HPDE6-E6E7 (cell line): Measurements from ENCODE around the gene MPND.

Source experiments
- DNase-seq: peaks from one replicate; pipeline ENCODE4 v3.0.0; 2011; ENCODE audit warnings: missing footprints; ENCODE audit errors: extremely low spot score

MPND gene

GRCh38 chr19:4343370-4344307 is at the start of gene MPND:
MPND (plus strand) TSS chr19:4343562; CDS start chr19:4343594, 32 bp downstream.
- DNase-seq = peak; percentile 73

DNA sequence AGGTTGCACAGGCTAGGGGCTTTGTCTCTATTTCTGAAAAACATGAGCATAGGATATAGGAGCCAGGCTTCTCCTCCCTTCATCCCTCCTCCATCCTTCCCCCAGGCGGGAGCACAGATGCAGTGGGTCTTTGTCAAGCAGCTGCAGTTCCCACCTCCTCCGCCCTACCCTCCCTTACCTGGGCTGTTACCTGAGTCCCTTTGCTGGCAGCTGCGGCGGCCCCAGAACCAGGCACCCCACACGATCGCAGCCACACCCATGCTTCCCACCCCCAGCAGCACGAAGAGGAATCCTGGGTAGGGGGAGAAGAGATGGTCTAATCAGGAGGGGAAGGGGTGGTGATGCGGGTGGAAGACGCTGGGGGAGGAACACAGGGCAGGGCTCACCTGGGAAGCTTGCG is 49.0 kb upstream of the MPND start:
- DNase-seq = no peak

GRCh38 chr19:4295972-4296771 is 47.2 kb upstream of the MPND start:
- no peak for DNase-seq

DNA sequence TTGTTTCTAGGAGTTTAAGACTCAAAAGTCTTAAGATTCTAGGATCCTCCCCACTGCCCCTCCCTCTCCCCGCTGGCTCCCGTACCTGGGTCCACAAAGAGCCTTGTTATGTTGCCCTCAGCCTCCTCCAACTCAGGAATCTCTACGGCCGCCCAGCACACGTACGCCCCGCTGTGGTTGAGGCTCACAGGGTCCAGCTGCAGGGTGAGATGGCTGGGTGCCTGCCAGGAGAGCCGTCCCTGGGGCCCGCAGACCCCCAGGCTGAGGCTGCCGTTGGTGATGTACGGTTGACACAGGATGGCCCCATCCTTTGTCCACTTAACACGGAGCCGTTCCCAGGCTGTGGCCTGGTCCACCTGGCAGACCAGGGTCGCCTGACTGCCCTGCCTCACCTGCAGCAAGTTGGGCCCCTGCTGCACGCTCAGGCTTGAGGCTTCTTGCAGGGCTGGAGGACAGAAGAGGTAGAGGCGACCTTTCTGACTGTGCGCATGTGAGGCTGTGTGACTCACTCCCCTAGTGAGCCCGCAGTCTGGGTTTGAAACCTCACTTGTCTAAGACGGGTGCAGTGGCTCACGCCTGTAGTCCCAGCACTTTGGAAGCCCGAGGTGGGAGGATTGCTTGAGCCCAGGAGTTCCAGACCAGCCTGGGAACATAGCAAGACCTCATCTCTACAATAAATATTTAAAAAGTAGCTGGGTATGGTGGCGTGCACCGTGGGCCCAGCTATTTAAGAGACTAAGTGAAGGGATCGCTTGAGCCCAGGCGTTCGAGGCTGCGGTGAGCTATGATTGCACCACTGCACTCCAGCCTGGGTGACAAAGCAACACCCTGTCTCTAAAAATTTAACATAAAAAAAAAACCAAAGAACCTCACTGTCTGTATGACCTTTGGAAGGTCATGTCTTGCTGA is 45.2 kb upstream of the MPND start:
- DNase-seq = no peak

GRCh38 chr19:4298810-4299550 is 44.4 kb upstream of the MPND start:
- no peak for DNase-seq

DNA sequence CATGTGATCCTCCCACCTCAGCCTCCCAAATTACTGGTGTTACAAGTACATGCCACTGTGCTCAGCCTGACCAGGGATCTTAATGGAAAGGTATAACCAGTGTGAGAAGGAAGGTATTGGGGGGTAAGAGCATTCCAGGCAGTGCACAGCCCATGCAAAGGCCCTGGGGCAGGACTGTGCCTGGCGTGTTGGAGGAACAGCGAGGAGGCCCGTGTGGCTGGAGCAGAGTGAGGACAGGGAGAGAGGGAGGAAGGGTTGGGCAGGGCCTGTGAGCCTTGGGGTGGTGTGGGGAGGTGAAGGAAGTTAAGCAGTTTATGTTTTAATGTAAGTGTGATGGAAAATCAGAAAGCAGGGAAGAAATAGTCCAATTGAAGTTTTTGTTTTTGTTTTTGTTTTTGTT is 42.8 kb upstream of the MPND start:
- no peak for DNase-seq

DNA sequence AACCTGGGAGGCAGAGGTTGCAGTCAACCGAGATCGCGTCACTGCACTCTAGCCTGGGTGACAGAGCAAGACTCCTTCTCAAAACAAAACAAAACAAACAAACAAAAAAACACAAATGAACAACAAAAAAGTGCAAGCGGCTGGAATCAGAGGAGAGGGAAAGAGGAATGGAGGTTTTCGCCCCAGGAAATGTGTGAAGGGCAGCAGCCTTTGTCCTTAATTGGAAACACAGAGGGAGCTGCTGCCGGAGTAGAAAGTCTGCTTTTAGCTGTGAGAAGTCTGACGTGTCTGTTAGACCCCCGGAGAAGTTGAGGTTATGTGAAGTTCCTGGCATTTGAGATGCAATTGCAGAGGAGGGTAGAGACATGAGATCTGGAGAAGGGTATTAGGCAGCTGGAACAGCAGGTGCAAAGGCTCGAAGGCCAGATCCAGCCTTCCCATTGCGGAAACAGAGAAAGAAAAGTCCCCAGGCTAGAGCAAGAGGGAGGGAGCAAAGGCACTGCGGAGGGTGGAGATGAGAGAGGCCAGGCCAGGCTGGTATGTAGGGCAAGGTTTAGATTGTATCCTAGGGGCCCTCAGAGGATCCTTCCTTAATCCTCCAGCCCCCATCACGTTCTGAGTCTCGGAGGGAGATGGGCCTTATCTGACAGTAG is 41.6 kb upstream of the MPND start:
- DNase-seq = no peak

DNA sequence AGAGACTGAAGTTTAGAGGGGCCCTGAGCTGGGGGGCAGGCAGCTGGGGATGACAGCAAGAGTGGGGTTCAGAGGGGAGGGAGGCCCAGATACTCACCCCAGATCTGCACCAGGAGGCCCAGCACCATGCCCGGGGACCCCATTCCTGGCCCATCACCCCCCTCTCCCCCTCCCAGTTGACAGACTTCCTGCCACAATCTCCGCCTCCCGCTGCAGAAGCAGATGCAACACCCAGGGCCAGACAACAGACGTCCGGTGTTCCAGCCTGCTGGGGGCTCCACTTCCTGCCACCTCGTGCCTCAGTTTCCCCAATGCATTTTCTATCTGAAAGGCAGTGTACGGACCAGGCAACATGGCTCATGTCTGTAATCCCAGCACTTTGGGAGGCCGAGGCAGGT is 41.1 kb upstream of the MPND start, which contains the start of gene TMIGD2:
Gene TMIGD2, minus strand, starts transcription at position 147 of the 398 bp plus-strand sequence. Its CDS starts 4 bp downstream, at position 143.
- no peak for DNase-seq

DNA sequence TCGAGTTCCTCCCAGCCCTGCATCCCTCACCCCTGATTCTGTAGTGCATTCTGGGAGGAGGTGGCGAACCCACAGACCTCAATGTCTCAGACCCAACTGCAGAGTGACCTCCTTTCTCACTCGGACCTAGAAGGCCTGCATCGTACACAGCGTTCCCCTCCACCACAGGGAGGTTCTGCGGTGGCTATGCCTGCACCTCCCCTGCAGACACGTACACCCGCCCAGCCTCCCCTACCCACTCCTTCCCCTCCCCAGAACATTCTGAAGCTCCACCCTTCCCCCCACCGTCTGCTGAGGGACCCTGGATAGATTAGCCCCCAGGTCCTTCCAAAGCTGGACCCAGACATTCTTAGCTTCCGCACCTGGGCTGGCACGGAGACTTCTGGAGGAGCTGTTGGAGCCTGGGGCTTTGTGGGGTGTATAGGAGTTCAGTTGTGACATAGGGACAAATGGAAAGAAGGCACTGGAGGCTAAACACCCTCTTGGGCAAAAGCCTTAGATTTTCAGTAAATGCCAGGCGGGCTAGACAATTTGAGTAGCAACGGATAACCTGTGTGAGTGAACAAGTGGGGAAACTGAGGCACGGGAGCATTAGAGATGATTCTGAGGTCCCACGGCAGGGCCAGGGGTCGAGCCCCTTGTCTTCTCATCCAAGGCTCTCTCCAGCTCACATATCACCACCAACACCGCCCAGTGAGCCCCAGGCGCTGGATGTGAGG is 39.4 kb upstream of the MPND start:
- no peak for DNase-seq

DNA sequence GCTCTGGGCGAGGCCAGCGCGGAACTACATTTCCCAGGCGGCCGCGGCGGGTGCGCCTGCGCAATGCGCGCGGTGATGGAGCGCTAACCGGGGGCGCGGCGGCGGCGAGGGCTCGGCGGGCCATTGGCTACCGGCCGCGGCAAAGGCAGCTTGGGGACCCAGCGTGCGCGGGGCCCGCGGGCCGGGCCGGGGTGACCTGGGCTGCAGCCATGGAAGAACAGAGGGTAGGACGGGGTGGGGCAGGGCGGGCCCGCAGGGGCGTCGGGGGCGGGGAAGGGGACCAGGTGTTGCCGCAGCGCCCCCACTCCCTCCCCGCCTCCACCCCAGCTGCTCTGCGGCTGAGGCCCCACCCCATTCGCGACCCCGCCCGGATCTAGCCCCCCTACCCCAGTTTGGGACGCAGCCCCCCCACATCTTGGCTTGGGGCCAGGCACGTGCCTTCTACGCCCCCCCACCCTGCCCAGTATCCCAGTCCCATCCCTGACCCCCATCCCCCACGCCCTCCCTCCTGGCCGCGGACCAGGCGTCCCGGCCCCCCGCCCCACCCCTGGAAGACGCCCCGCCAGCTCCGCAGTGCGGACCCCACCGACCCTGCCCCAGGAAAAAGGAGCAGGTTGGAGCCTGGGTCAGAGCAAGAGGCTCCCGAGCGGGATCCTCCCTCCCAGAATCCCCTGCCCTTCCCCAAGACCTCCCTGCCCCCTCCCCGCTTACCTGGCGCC is 38.7 kb upstream of the MPND start, which contains the start of gene FSD1:
Gene FSD1, plus strand, starts transcription at position 61 of the 719 bp plus-strand sequence. Its CDS starts 149 bp downstream, at position 210.
- peak; percentile 80 for DNase-seq

- DNase-seq = no peak
These were observed 38.1 kb upstream of the MPND start for GRCh38 chr19:4305257-4305612.

- no peak for DNase-seq
These were observed 37.7 kb upstream of the MPND start for GRCh38 chr19:4305659-4306058.

DNA sequence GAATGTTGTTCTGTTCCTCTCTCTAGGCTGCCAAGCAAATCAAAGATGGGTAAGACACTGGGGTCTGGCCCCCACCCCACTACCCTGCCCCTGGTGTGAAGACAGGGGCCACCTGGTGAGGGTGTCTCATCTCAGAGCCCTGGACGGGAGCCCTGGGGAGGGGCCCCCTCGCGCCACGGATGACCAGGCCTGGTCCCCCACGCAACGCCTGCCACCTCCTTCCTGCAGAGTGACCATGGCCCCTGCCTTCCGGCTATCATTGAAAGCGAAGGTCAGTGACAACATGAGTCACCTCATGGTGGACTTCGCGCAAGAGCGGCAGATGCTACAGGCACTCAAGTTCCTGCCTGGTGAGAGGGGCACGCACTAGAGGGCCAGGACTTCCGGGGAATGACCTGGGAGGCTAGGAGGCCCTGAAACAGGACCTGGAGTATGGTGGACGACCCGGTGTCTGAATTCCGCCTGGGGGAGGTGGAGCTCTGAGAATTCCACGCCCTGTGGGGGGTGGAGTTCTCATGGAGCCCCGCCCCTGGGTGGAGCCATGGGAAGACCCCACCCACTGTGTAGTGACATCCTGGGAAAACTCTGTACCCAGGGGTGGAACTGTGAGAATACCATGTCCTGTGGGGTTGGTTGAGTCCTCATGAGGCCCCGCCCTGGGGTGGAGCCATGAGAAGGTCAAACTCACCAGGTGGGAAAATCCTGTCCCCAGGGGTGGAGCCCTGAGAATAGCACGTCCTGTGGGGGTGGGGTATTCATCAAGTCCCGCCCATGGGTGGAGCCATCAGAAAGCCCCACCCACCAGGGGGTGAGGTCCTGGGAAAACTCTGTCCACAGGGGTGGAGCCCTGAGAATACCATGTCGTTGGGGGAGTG is 32.9 kb upstream of the MPND start:
- DNase-seq = no peak

DNA sequence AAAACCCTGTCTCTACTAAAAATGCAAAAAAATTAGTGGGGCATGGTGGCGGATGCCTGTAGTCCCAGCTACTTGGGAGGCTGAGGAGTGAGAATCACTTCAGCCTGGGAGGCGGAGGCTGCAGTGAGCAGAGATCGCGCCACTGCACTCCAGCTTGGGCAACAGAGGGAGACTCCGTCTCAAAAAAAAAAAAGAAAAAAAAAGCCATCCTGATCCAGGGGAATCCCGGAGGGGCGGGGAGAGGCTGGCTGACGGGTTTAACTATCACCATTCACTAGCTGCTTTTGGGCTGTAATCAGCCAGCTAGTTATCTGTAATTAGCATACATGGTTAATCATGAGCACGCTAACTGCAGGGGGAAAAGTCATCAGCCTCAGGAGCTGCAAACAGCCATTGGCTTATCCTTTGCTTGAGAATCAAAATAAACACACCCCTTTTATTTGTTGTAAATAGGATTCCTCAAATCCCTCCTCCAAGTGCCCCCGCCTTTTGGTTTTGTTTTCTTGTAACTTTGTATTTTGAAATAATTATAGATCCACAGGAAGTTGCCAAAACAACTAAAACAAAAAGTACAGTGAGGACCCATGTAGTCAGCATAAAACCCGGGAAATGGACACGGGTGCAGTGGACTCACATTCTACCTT is 29.4 kb upstream of the MPND start:
- no peak for DNase-seq

DNA sequence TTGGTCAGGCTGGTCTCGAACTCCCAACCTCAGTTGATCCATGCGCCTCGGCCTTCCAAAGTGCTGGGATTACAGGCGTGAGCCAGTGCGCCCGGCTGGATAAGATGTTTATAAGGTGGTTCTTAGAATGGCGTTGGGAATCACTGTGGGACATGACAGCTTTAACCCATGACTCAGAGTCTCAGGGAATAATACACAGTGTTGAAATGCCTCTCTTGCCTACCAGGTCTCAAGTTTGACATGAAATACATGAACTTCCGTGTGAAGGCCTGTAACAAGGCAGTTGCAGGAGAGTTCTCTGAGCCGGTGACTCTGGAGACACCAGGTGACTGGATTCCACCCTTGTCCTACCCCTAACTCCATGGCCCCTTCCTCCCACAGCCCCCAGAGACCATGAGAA is 26.4 kb upstream of the MPND start:
- DNase-seq = no peak

DNA sequence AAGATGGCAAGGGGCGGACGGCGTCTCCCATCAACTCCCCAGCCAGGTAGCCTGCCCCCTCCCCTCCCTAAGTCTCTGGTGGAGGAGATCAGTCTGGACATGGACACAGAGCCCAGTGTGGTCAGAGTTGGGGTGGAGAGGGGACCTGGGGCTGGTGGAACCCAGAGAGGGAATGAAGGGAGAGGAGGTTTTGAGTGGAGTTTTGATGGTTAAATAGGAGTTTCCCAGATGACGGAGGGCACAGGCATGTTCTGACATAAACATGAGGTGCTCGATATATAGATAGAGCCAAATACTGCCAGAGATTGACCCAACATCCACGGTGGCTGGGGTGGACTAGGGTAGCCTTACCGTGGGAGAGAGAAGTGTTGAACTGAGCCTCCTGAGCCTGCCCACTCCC is 24.9 kb upstream of the MPND start:
- DNase-seq = no peak

- DNase-seq = no peak
These were observed 24.2 kb upstream of the MPND start for GRCh38 chr19:4319067-4319718.
